GM12878 (cell line): ENCODE results near the gene CSMD2. TPM values are rescaled to one million over a fixed set of nuclear protein-coding genes. Genes with fewer than 3 reads are reported as not detected.

Experiments used
- ATAC-seq: fragments of 200-7000 bp; cut with Tn5 transposase; 3 replicates; pipeline ENCODE4 v1.9.1; 2020; ENCODE audit warnings: mild to moderate bottlenecking, moderate library complexity
- BruUV-seq: library from RNA; stranded (reverse); fragments of 400-500 nt; replicated peaks from 2 replicates; lab custom pipeline; 2021; lab: Mats Ljungman, UMichigan
- CTCF ChIA-PET: fragments of 300-600 bp; sonication (Branson Sonifier 250); formaldehyde crosslinking; extraction: SDS; loops from one replicate; lab custom pipeline; 2021; ENCODE audit warnings: inconsistent platforms; lab: Yijun Ruan, JAX
- POLR2A ChIA-PET: fragments of 350-600 bp; formaldehyde crosslinking; extraction: SDS; loops from one replicate; lab custom pipeline; 2021; ENCODE audit warnings: inconsistent platforms; lab: Charles Lee
- RAD21 ChIA-PET: fragments of 300-600 bp; sonication (Branson Sonifier 250); formaldehyde crosslinking; loops from one replicate; lab custom pipeline; 2023; ENCODE audit warnings: antibody characterized with exemption; ENCODE audit not compliant: unreplicated experiment; lab: Charles Lee
- SMC1A ChIA-PET: fragments of 300-600 bp; sonication (Branson Sonifier 250); formaldehyde crosslinking; loops from one replicate; lab custom pipeline; 2023; ENCODE audit not compliant: unreplicated experiment, uncharacterized antibody; lab: Charles Lee
- DNase-seq: peaks from one replicate; pipeline ENCODE4 v3.0.0-alpha.2; 2011; ENCODE audit warnings: low read depth, low spot score
- FAIRE-seq: peaks from 3 replicates; lab custom pipeline; 2011; peaks lifted over from hg19 to GRCh38; lab: Jason Lieb, UNC
- H2AFZ ChIP-seq: 2 replicates; pipeline ENCODE4 v1.6.0; 2011; ENCODE audit warnings: low read depth, low read length, control low read depth; ENCODE audit not compliant: control insufficient read depth
- H3K27ac ChIP-seq: 2 replicates; pipeline ENCODE4 v1.5.1; 2011; ENCODE audit warnings: control low read depth; ENCODE audit not compliant: control insufficient read depth, insufficient read depth
- H3K27me3 ChIP-seq, 2 experiments: replicated peaks in 1 of 2; 2 replicates each; pipeline versions ENCODE4 v1.6.0 to v1.6.1; 2011; ENCODE audit warnings: low read length in 1 of 2; ENCODE audit not compliant: control insufficient read depth in 2 of 2, insufficient read depth in 2 of 2
- H3K36me3 ChIP-seq, 2 experiments: 2 replicates each; pipeline ENCODE4 v1.5.1; 2011; ENCODE audit warnings: low read length in 1 of 2; ENCODE audit not compliant: control insufficient read depth in 2 of 2, insufficient read depth in 2 of 2
- H3K4me1 ChIP-seq: 2 replicates; pipeline ENCODE4 v1.6.1; 2011; ENCODE audit warnings: mild to moderate bottlenecking, low read length, moderate library complexity, mixed read lengths; ENCODE audit not compliant: control insufficient read depth, insufficient read depth
- H3K4me2 ChIP-seq: 2 replicates; pipeline ENCODE4 v1.6.0; 2011; ENCODE audit warnings: control low read depth; ENCODE audit not compliant: control insufficient read depth, insufficient read depth
- H3K4me3 ChIP-seq: fragments of 200-600 bp; sonication (generic); 2 replicates; pipeline ENCODE4 v1.5.1; 2016
- H3K79me2 ChIP-seq: 2 replicates; pipeline ENCODE4 v1.6.0; 2011; ENCODE audit warnings: low read length; ENCODE audit not compliant: control insufficient read depth, insufficient read depth
- H3K9ac ChIP-seq: 2 replicates; pipeline ENCODE4 v1.8.0; 2011; ENCODE audit warnings: low read length, control low read depth, mixed read lengths; ENCODE audit not compliant: control insufficient read depth, insufficient read depth
- H3K9me3 ChIP-seq: replicated peaks from 3 replicates; pipeline ENCODE4 v1.5.1; 2011; ENCODE audit warnings: mild to moderate bottlenecking, low read length; ENCODE audit not compliant: control insufficient read depth, insufficient read depth
- H4K20me1 ChIP-seq: 2 replicates; pipeline ENCODE4 v1.6.0; 2011; ENCODE audit not compliant: control insufficient read depth, insufficient read depth
- BHLHE40 ChIP-seq, 2 experiments: fragments of 450-650 bp in 1 of 2; IDR thresholded peaks; 2 replicates each; pipeline ENCODE4 v1.6.1; 2011 to 2017; ENCODE audit warnings: low read depth in 2 of 2, borderline replicate concordance in 1 of 2, improper control_type of control experiment in 1 of 2, low read length in 1 of 2, mild to moderate bottlenecking in 1 of 2
- IRF4 ChIP-seq: IDR thresholded peaks from 2 replicates; pipeline ENCODE4 v1.6.1; 2011; ENCODE audit warnings: low read depth, low read length
- KDM1A ChIP-seq: fragments of 200-600 bp; sonication (generic); IDR thresholded peaks from 2 replicates; pipeline ENCODE4 v1.6.1; 2016; ENCODE audit warnings: borderline replicate concordance
- MEF2A ChIP-seq: IDR thresholded peaks from 2 replicates; pipeline ENCODE4 v1.6.1; 2011; ENCODE audit warnings: low read depth, mild to moderate bottlenecking, low read length, moderate library complexity; ENCODE audit not compliant: insufficient read depth
- MXI1 ChIP-seq: fragments of 150-350 bp; IDR thresholded peaks from 2 replicates; pipeline ENCODE4 v1.6.1; 2011; ENCODE audit warnings: low read depth, mild to moderate bottlenecking, inconsistent platforms, low read length, improper control_type of control experiment
- TCF12 ChIP-seq: IDR thresholded peaks from 2 replicates; pipeline ENCODE4 v1.6.1; 2011; ENCODE audit warnings: low read depth, mild to moderate bottlenecking, low read length
- WGBS: methylation state at CpG from one replicate; pipeline ENCODE4 v1.1.6; 2016; ENCODE audit warnings: low lambda C conversion rate; ENCODE audit not compliant: insufficient replicate concordance, insufficient coverage; ENCODE audit errors: missing lambda C conversion rate; 5-methylcytosine and 5-hydroxymethylcytosine counted together
- in situ Hi-C: fragments of 300-500 bp; cut with MboI; formaldehyde crosslinking; loops from 9 replicates; pipeline ENCODE4 v1.14.3; 2018; ENCODE audit warnings: mixed read lengths
- intact Hi-C: fragments of 100-400 bp; cut with micrococcal nuclease; formaldehyde crosslinking; loops from one replicate; pipeline ENCODE4 v1.14.2; 2022; ENCODE audit not compliant: unreplicated experiment
- polyA plus RNA-seq, 11 experiments: library from polyadenylated mRNA; depleted of rRNA in 4 of 11; unstranded in 6 of 11; stranded (reverse) in 5 of 11; fragments of >200 nt; fragmentation: Nextera tagmentation in 4 of 11; fragmentation: Illumina TruSeq in 1 of 11; extraction: Ambion mirVana in 4 of 11; extraction: Trizol in 1 of 11; gene quantifications; 1 replicate in 1 of 11; 2 replicates in 10 of 11; pipeline versions ENCODE4 v1.2.1 to v1.2.3, GENCODE V29; 2011 to 2016; ENCODE audit warnings: inconsistent platforms in 2 of 11, missing spikeins in 2 of 11, low read depth in 1 of 11
- total RNA-seq, 4 experiments: library from RNA; depleted of rRNA in 3 of 4; stranded (reverse); fragments of >200 nt in 3 of 4; fragmentation: Illumina TruSeq in 1 of 4; extraction: Trizol in 1 of 4; gene quantifications; 2 replicates each; pipeline versions ENCODE4 v1.2.1 to v1.2.3, GENCODE V29; 2013 to 2021
- TF ChIP-seq, protein P1 (sequence below): fragments of 450-650 bp; IDR thresholded peaks from 2 replicates; pipeline ENCODE4 v1.6.1; 2017; ENCODE audit warnings: mild to moderate bottlenecking, moderate library complexity
- TF ChIP-seq, protein P2 (sequence below): fragments of 450-650 bp; IDR thresholded peaks from 2 replicates; pipeline ENCODE4 v1.6.1; 2017; ENCODE audit warnings: antibody characterized with exemption, mild to moderate bottlenecking, moderate library complexity

The CSMD2 gene
- total and polyA plus RNA-seq, 10 of the 15 experiments (the other 5 are each of a cell fraction or from before 2014, with no cell fraction given): under 0.01 TPM; not detected in 9

DNA sequence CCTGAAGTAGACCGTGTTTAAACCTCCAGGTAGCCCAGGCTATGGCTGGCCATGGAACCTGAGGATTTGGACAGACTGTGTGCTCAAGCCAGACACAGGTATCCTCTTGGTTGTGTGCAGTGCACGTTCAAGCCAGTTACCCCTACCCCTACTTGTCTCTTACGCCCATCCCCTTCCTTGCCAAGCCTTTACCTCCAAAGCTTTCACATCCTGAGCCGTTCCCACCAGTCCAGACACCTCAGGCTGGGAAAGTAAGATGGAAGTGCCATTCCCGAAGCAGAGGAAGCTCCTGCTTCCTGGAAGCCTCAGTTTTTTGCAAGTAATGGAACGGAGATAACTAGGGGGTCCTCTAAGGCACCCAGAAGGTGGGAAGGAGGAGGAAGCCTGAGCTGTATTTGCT, 342.6 kb downstream of the CSMD2 start:
- H3K4me1 ChIP-seq: no peaks in the 10 kb centered on the region
- WGBS: 10% methylated on average over 6 of the region's 6 CpGs
- H2AFZ ChIP-seq: no peak overlapping the region
- no peak overlapping the region for H3K27ac ChIP-seq
- POLR2A ChIA-PET: no interaction called here
- no peak overlapping the region for H3K4me3 ChIP-seq
- SMC1A ChIA-PET: no interaction called here
- no peaks in the 10 kb centered on the region for H3K36me3 ChIP-seq
- H3K9me3 ChIP-seq: no peaks in the 10 kb centered on the region
- in situ Hi-C loops (no loop called here), intact Hi-C loops (no loop called here)
- no peak for DNase-seq
- no TSS peak for BruUV-seq
- CTCF ChIA-PET: interaction anchor here (0.7 kb wide), 1 partner anchor 199 kb away, joined by 3 read pairs; no protein-coding TSS in a partner anchor
- H3K4me2 ChIP-seq: no peak overlapping the region
- H3K27me3 ChIP-seq: no peaks in the 10 kb centered on the region; a peak in 2 of 4 replicates
- RAD21 ChIA-PET: no interaction called here
- FAIRE-seq: no peak
- no peak for TF ChIP-seq KDM1A
- no peak for TF ChIP-seq MXI1
- TF ChIP-seq, all 136 proteins: peak for 0
- Histone ChIP-seq H3K79me2 (no peaks in the 10 kb centered on the region), H4K20me1 (no peaks in the 10 kb centered on the region), H3K9ac (no peak overlapping the region)
- ATAC-seq: no peak

DNA sequence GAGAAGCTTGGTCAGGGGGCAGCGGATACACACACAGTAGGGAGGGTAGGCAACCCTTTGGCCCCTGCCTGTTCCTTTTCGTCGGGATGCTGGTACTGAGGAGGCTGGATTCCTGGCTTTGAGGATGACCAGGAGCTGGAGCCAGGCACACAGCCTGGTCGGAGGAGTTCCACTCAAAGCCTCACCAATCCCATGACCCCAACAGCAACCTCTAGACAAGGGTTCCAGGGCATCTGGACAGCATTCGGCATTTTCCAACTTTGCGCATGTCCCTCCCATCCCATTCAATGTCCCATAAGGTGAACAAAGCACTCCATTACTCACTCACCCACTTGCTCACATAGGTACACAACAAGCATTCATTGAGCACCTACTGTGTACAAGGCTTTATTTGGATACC, 343.7 kb downstream of the CSMD2 start:
- POLR2A ChIA-PET: no interaction called here
- ATAC-seq (no peak), FAIRE-seq (no peak), DNase-seq (no peak)
- Histone ChIP-seq H3K9me3 (no peaks in the 10 kb centered on the region), H3K9ac (no peak overlapping the region), H3K4me2 (no peak overlapping the region), H3K4me1 (no peaks in the 10 kb centered on the region), H3K4me3 (no peak overlapping the region), H3K36me3 (no peaks in the 10 kb centered on the region), H4K20me1 (no peaks in the 10 kb centered on the region), H2AFZ (no peak overlapping the region), H3K27me3 (no peaks in the 10 kb centered on the region; a peak in 2 of 4 replicates), H3K27ac (no peak overlapping the region), H3K79me2 (no peaks in the 10 kb centered on the region)
- 36% methylated on average over 6 of the region's 6 CpGs for WGBS
- in situ Hi-C loops: no loop called here
- no TSS peak for BruUV-seq
- RAD21 ChIA-PET: no interaction called here
- SMC1A ChIA-PET: no interaction called here
- CTCF ChIA-PET: no interaction called here
- intact Hi-C loops: no loop called here
- TF ChIP-seq BHLHE40 (IDR thresholded peaks at IDR 0.05; ENCODE audit: borderline replicate concordance in 1 of 2, low read depth in 2 of 2, low read length in 1 of 2) (no peak), IRF4 (no peak), MEF2A (no peak), TCF12 (no peak)
- TF ChIP-seq, protein P1, sequence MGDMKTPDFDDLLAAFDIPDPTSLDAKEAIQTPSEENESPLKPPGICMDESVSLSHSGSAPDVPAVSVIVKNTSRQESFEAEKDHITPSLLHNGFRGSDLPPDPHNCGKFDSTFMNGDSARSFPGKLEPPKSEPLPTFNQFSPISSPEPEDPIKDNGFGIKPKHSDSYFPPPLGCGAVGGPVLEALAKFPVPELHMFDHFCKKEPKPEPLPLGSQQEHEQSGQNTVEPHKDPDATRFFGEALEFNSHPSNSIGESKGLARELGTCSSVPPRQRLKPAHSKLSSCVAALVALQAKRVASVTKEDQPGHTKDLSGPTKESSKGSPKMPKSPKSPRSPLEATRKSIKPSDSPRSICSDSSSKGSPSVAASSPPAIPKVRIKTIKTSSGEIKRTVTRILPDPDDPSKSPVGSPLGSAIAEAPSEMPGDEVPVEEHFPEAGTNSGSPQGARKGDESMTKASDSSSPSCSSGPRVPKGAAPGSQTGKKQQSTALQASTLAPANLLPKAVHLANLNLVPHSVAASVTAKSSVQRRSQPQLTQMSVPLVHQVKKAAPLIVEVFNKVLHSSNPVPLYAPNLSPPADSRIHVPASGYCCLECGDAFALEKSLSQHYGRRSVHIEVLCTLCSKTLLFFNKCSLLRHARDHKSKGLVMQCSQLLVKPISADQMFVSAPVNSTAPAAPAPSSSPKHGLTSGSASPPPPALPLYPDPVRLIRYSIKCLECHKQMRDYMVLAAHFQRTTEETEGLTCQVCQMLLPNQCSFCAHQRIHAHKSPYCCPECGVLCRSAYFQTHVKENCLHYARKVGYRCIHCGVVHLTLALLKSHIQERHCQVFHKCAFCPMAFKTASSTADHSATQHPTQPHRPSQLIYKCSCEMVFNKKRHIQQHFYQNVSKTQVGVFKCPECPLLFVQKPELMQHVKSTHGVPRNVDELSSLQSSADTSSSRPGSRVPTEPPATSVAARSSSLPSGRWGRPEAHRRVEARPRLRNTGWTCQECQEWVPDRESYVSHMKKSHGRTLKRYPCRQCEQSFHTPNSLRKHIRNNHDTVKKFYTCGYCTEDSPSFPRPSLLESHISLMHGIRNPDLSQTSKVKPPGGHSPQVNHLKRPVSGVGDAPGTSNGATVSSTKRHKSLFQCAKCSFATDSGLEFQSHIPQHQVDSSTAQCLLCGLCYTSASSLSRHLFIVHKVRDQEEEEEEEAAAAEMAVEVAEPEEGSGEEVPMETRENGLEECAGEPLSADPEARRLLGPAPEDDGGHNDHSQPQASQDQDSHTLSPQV: no peak
- TF ChIP-seq, protein P2, sequence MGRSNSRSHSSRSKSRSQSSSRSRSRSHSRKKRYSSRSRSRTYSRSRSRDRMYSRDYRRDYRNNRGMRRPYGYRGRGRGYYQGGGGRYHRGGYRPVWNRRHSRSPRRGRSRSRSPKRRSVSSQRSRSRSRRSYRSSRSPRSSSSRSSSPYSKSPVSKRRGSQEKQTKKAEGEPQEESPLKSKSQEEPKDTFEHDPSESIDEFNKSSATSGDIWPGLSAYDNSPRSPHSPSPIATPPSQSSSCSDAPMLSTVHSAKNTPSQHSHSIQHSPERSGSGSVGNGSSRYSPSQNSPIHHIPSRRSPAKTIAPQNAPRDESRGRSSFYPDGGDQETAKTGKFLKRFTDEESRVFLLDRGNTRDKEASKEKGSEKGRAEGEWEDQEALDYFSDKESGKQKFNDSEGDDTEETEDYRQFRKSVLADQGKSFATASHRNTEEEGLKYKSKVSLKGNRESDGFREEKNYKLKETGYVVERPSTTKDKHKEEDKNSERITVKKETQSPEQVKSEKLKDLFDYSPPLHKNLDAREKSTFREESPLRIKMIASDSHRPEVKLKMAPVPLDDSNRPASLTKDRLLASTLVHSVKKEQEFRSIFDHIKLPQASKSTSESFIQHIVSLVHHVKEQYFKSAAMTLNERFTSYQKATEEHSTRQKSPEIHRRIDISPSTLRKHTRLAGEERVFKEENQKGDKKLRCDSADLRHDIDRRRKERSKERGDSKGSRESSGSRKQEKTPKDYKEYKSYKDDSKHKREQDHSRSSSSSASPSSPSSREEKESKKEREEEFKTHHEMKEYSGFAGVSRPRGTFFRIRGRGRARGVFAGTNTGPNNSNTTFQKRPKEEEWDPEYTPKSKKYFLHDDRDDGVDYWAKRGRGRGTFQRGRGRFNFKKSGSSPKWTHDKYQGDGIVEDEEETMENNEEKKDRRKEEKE: no peak
